ENCODE data around the gene PNPLA7.

- TF ChIP-seq CTCF (IDR thresholded peaks at IDR 0.05) (no peak), EP300 (IDR thresholded peaks at IDR 0.05) (no peak)
Observed at GRCh38 chr9:137488906-137489305, 61.3 kb downstream of the PNPLA7 start.

Measured in suprapubic skin (tissue), 3 donors.